ENCODE data around the gene HOXD10. TPM values are rescaled to one million over a fixed set of nuclear protein-coding genes. Genes with fewer than 3 reads are reported as not detected.

The HOXD10 gene
- total and polyA plus RNA-seq, 4 donors, result 0.05 to 0.54 TPM; not detected in 2

GRCh38 chr2:176082525-176082823 is 34.1 kb upstream of the HOXD10 start:
- 5 to 11% methylated on average over 10 of the region's 10 CpGs for WGBS, 2 donors
- TF ChIP-seq, protein P1, sequence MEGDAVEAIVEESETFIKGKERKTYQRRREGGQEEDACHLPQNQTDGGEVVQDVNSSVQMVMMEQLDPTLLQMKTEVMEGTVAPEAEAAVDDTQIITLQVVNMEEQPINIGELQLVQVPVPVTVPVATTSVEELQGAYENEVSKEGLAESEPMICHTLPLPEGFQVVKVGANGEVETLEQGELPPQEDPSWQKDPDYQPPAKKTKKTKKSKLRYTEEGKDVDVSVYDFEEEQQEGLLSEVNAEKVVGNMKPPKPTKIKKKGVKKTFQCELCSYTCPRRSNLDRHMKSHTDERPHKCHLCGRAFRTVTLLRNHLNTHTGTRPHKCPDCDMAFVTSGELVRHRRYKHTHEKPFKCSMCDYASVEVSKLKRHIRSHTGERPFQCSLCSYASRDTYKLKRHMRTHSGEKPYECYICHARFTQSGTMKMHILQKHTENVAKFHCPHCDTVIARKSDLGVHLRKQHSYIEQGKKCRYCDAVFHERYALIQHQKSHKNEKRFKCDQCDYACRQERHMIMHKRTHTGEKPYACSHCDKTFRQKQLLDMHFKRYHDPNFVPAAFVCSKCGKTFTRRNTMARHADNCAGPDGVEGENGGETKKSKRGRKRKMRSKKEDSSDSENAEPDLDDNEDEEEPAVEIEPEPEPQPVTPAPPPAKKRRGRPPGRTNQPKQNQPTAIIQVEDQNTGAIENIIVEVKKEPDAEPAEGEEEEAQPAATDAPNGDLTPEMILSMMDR (IDR thresholded peaks at IDR 0.05; ENCODE audit: control extremely low read depth, extremely low read depth), result no peak
- no peak overlapping the region for H3K4me3 ChIP-seq
- no peaks in the 10 kb centered on the region for H3K36me3 ChIP-seq (ENCODE audit: control insufficient read depth in 4 of 4, insufficient read depth in 4 of 4, low read length in 4 of 4)
- peaks cover 8 to 94% (median 92%) of the 10 kb centered on the region in 3 donors for H3K27me3 ChIP-seq (ENCODE audit: control insufficient read depth in 3 of 3, insufficient read depth in 3 of 3, low read length in 2 of 3)
- ATAC-seq (ENCODE audit: insufficient read depth, low FRiP score), result no peak
- no peak overlapping the region for H3K9ac ChIP-seq (ENCODE audit: insufficient read depth in 1 of 2, low read length in 2 of 2)
- no peak overlapping the region for H3K27ac ChIP-seq (ENCODE audit: low read depth in 1 of 2, low read length in 1 of 2)
- H3K4me1 ChIP-seq (ENCODE audit: control insufficient read depth in 5 of 5, insufficient read depth in 5 of 5, low read length in 5 of 5), result peaks cover 0 to 26% (median 7%) of the 10 kb centered on the region in 5 donors
- H3K9me3 ChIP-seq (ENCODE audit: control insufficient read depth in 4 of 4, insufficient read depth in 3 of 4, low read length in 3 of 4), result peaks cover 0 to 24% (median 0%) of the 10 kb centered on the region in 4 donors
- DNase-seq, result no peak

GRCh38 chr2:176082824-176083751 is 33.5 kb upstream of the HOXD10 start:
- Histone ChIP-seq H3K27ac (ENCODE audit: low read depth in 1 of 2, low read length in 1 of 2) (no peak overlapping the region), H3K9ac (ENCODE audit: insufficient read depth in 1 of 2, low read length in 2 of 2) (no peak overlapping the region), H3K9me3 (ENCODE audit: control insufficient read depth in 4 of 4, insufficient read depth in 3 of 4, low read length in 3 of 4) (peaks cover 0 to 27% (median 0%) of the 10 kb centered on the region in 4 donors), H3K27me3 (ENCODE audit: control insufficient read depth in 3 of 3, insufficient read depth in 3 of 3, low read length in 2 of 3) (peaks cover 8 to 95% (median 92%) of the 10 kb centered on the region in 3 donors), H3K4me1 (ENCODE audit: control insufficient read depth in 5 of 5, insufficient read depth in 5 of 5, low read length in 5 of 5) (peaks cover 0 to 30% (median 7%) of the 10 kb centered on the region in 5 donors), H3K36me3 (ENCODE audit: control insufficient read depth in 4 of 4, insufficient read depth in 4 of 4, low read length in 4 of 4) (no peaks in the 10 kb centered on the region), H3K4me3 (no peak overlapping the region)
- TF ChIP-seq, protein P1 (IDR thresholded peaks at IDR 0.05; ENCODE audit: control extremely low read depth, extremely low read depth), result no peak
- ATAC-seq (ENCODE audit: insufficient read depth, low FRiP score) (no peak), DNase-seq (peak in 2 of 3 donors; percentile 47 to 55)
- 6 to 9% methylated on average over 50 to 66 of the region's 66 CpGs for WGBS, 2 donors

- Histone ChIP-seq H3K4me1 (ENCODE audit: control insufficient read depth in 5 of 5, insufficient read depth in 5 of 5, low read length in 5 of 5) (peaks cover 0 to 36% (median 7%) of the 10 kb centered on the region in 5 donors), H3K4me3 (no peak within 1 kb of the TSS), H3K36me3 (ENCODE audit: control insufficient read depth in 4 of 4, insufficient read depth in 4 of 4, low read length in 4 of 4) (no peaks in the 10 kb centered on the region), H3K9me3 (ENCODE audit: control insufficient read depth in 4 of 4, insufficient read depth in 3 of 4, low read length in 3 of 4) (peaks cover 0 to 27% (median 0%) of the 10 kb centered on the region in 4 donors), H3K9ac (ENCODE audit: insufficient read depth in 1 of 2, low read length in 2 of 2) (no peak within 1 kb of the TSS), H3K27ac (ENCODE audit: low read depth in 1 of 2, low read length in 1 of 2) (no peak within 1 kb of the TSS), H3K27me3 (ENCODE audit: control insufficient read depth in 3 of 3, insufficient read depth in 3 of 3, low read length in 2 of 3) (peaks cover 8 to 95% (median 92%) of the 10 kb centered on the region in 3 donors)
- WGBS, 2 donors, result 13 to 17% methylated on average over 27 of the region's 27 CpGs
- peak in 2 of 3 donors; percentile 12 to 29 for DNase-seq
- no peak for ATAC-seq (ENCODE audit: insufficient read depth, low FRiP score)
- TF ChIP-seq, protein P1 (IDR thresholded peaks at IDR 0.05; ENCODE audit: control extremely low read depth, extremely low read depth), result no peak
Observed at GRCh38 chr2:176083796-176084261, 32.7 kb upstream of the HOXD10 start, which contains the start of gene EVX2. EVX2 (minus strand) TSS chr2:176083962; CDS start chr2:176083776, 186 bp downstream.
